ENCODE measurements around the gene LMAN1.

LMAN1 gene

GRCh38 chr18:59318460-59319050, 40.5 kb downstream of the LMAN1 start, which contains the start of gene CPLX4:
Gene CPLX4, minus strand, starts transcription at chr18:59318649. Its CDS starts 187 bp downstream, at chr18:59318462.
- no peak within 1 kb of the TSS for H3K14ac ChIP-seq (ENCODE audit: low read length)
- no peak within 1 kb of the TSS for H2BK12ac ChIP-seq (ENCODE audit: low read length)
- no peak within 1 kb of the TSS for H3K4me3 ChIP-seq (ENCODE audit: low read depth, low read length)
- no CpG with 5 or more reads among the region's 4 CpGs for WGBS (ENCODE audit: extremely low coverage, insufficient coverage, insufficient read length)
- H3K9me3 ChIP-seq (ENCODE audit: insufficient read depth, low read depth, low read length): no peaks in the 10 kb centered on the region
- H3K79me1 ChIP-seq (ENCODE audit: low read length): no peaks in the 10 kb centered on the region
- DNase-seq: no peak
- no peaks in the 10 kb centered on the region for H3K27me3 ChIP-seq (ENCODE audit: insufficient read depth, low read length)
- no peak within 1 kb of the TSS for H4K12ac ChIP-seq (ENCODE audit: low read depth, low read length)
- no peak within 1 kb of the TSS for H2BK5ac ChIP-seq (ENCODE audit: low read depth, low read length, poor library complexity)
- H3K4ac ChIP-seq (ENCODE audit: low read depth, low read length): no peak within 1 kb of the TSS
- H3K27ac ChIP-seq (ENCODE audit: low read depth, low read length): no peak within 1 kb of the TSS
- H3K4me1 ChIP-seq (ENCODE audit: control insufficient read depth in 1 of 2, insufficient read depth in 2 of 2, low read length in 2 of 2): no peaks in the 10 kb centered on the region
- H3K79me2 ChIP-seq (ENCODE audit: control insufficient read depth, insufficient read depth, low read length, poor library complexity): no peaks in the 10 kb centered on the region
- no peaks in the 10 kb centered on the region for H3K36me3 ChIP-seq (ENCODE audit: control insufficient read depth in 1 of 2, insufficient read depth in 2 of 2, low read length in 2 of 2)
- no peak within 1 kb of the TSS for H2BK120ac ChIP-seq (ENCODE audit: insufficient read depth, low read length, poor library complexity)
- H3K9ac ChIP-seq (ENCODE audit: low read length): no peak within 1 kb of the TSS
- H3K18ac ChIP-seq (ENCODE audit: low read length): no peak within 1 kb of the TSS
- no peak within 1 kb of the TSS for H4K91ac ChIP-seq (ENCODE audit: low read depth, low read length)
- no peak within 1 kb of the TSS for H3K23ac ChIP-seq (ENCODE audit: low read length)
- no peak within 1 kb of the TSS for H2AK5ac ChIP-seq (ENCODE audit: low read length)
- H4K8ac ChIP-seq (ENCODE audit: low read depth, low read length): no peak within 1 kb of the TSS
- H2AFZ ChIP-seq (ENCODE audit: insufficient read depth, low read length, poor library complexity): no peak within 1 kb of the TSS
- no peak within 1 kb of the TSS for H3K4me2 ChIP-seq (ENCODE audit: low read length)

- H4K91ac ChIP-seq (ENCODE audit: low read depth, low read length): no peak overlapping the region
- WGBS (ENCODE audit: extremely low coverage, insufficient coverage, insufficient read length): no CpG with 5 or more reads among the region's 7 CpGs
- no peak overlapping the region for H3K4me2 ChIP-seq (ENCODE audit: low read length)
- no peaks in the 10 kb centered on the region for H3K79me2 ChIP-seq (ENCODE audit: control insufficient read depth, insufficient read depth, low read length, poor library complexity)
- H3K9me3 ChIP-seq (ENCODE audit: insufficient read depth, low read depth, low read length): no peaks in the 10 kb centered on the region
- no peak overlapping the region for H3K9ac ChIP-seq (ENCODE audit: low read length)
- H2BK12ac ChIP-seq (ENCODE audit: low read length): no peak overlapping the region
- no peak overlapping the region for H3K23ac ChIP-seq (ENCODE audit: low read length)
- H4K12ac ChIP-seq (ENCODE audit: low read depth, low read length): no peak overlapping the region
- H2BK5ac ChIP-seq (ENCODE audit: low read depth, low read length, poor library complexity): no peak overlapping the region
- H3K18ac ChIP-seq (ENCODE audit: low read length): no peak overlapping the region
- H3K4ac ChIP-seq (ENCODE audit: low read depth, low read length): no peak overlapping the region
- H3K14ac ChIP-seq (ENCODE audit: low read length): no peak overlapping the region
- H2AK5ac ChIP-seq (ENCODE audit: low read length): no peak overlapping the region
- H3K79me1 ChIP-seq (ENCODE audit: low read length): no peaks in the 10 kb centered on the region
- peaks cover 0 to 2% of the 10 kb centered on the region in 2 experiments for H3K4me1 ChIP-seq (ENCODE audit: control insufficient read depth in 1 of 2, insufficient read depth in 2 of 2, low read length in 2 of 2)
- H3K36me3 ChIP-seq (ENCODE audit: control insufficient read depth in 1 of 2, insufficient read depth in 2 of 2, low read length in 2 of 2): no peaks in the 10 kb centered on the region
- H3K4me3 ChIP-seq (ENCODE audit: low read depth, low read length): no peak overlapping the region
- H3K27me3 ChIP-seq (ENCODE audit: insufficient read depth, low read length): no peaks in the 10 kb centered on the region
- no peak overlapping the region for H2BK120ac ChIP-seq (ENCODE audit: insufficient read depth, low read length, poor library complexity)
- no peak overlapping the region for H4K8ac ChIP-seq (ENCODE audit: low read depth, low read length)
- H3K27ac ChIP-seq (ENCODE audit: low read depth, low read length): no peak overlapping the region
- H2AFZ ChIP-seq (ENCODE audit: insufficient read depth, low read length, poor library complexity): no peak overlapping the region
- DNase-seq: no peak
These were observed 47.4 kb downstream of the LMAN1 start for GRCh38 chr18:59311631-59312030.

GRCh38 chr18:59308938-59309260, 50.2 kb downstream of the LMAN1 start:
- Histone ChIP-seq H3K4ac (ENCODE audit: low read depth, low read length) (no peak overlapping the region), H3K4me3 (ENCODE audit: low read depth, low read length) (no peak overlapping the region), H4K8ac (ENCODE audit: low read depth, low read length) (no peak overlapping the region), H3K27me3 (ENCODE audit: insufficient read depth, low read length) (no peaks in the 10 kb centered on the region), H3K23ac (ENCODE audit: low read length) (no peak overlapping the region), H4K12ac (ENCODE audit: low read depth, low read length) (no peak overlapping the region), H2BK12ac (ENCODE audit: low read length) (no peak overlapping the region), H3K14ac (ENCODE audit: low read length) (no peak overlapping the region), H3K9me3 (ENCODE audit: insufficient read depth, low read depth, low read length) (no peaks in the 10 kb centered on the region), H3K9ac (ENCODE audit: low read length) (no peak overlapping the region), H3K27ac (ENCODE audit: low read depth, low read length) (no peak overlapping the region), H3K4me1 (ENCODE audit: control insufficient read depth in 1 of 2, insufficient read depth in 2 of 2, low read length in 2 of 2) (peaks cover 0 to 2% of the 10 kb centered on the region in 2 experiments), H3K79me2 (ENCODE audit: control insufficient read depth, insufficient read depth, low read length, poor library complexity) (no peaks in the 10 kb centered on the region), H4K91ac (ENCODE audit: low read depth, low read length) (no peak overlapping the region), H3K4me2 (ENCODE audit: low read length) (peak overlapping the region; percentile 58), H3K36me3 (ENCODE audit: control insufficient read depth in 1 of 2, insufficient read depth in 2 of 2, low read length in 2 of 2) (no peaks in the 10 kb centered on the region), H3K79me1 (ENCODE audit: low read length) (no peaks in the 10 kb centered on the region), H2AFZ (ENCODE audit: insufficient read depth, low read length, poor library complexity) (no peak overlapping the region), H3K18ac (ENCODE audit: low read length) (no peak overlapping the region), H2BK5ac (ENCODE audit: low read depth, low read length, poor library complexity) (no peak overlapping the region), H2AK5ac (ENCODE audit: low read length) (no peak overlapping the region), H2BK120ac (ENCODE audit: insufficient read depth, low read length, poor library complexity) (no peak overlapping the region)
- WGBS (ENCODE audit: extremely low coverage, insufficient coverage, insufficient read length): no CpG with 5 or more reads among the region's 5 CpGs
- no peak for DNase-seq

GRCh38 chr18:59308248-59308937, 50.7 kb downstream of the LMAN1 start:
- no CpG with 5 or more reads among the region's 46 CpGs for WGBS (ENCODE audit: extremely low coverage, insufficient coverage, insufficient read length)
- no peaks in the 10 kb centered on the region for H3K9me3 ChIP-seq (ENCODE audit: insufficient read depth, low read depth, low read length)
- H4K91ac ChIP-seq (ENCODE audit: low read depth, low read length): no peak overlapping the region
- H3K4me2 ChIP-seq (ENCODE audit: low read length): peak overlapping the region; percentile 58
- H3K23ac ChIP-seq (ENCODE audit: low read length): no peak overlapping the region
- no peaks in the 10 kb centered on the region for H3K36me3 ChIP-seq (ENCODE audit: control insufficient read depth in 1 of 2, insufficient read depth in 2 of 2, low read length in 2 of 2)
- H3K27ac ChIP-seq (ENCODE audit: low read depth, low read length): no peak overlapping the region
- H3K9ac ChIP-seq (ENCODE audit: low read length): no peak overlapping the region
- H3K4me1 ChIP-seq (ENCODE audit: control insufficient read depth in 1 of 2, insufficient read depth in 2 of 2, low read length in 2 of 2): peaks cover 0 to 2% of the 10 kb centered on the region in 2 experiments
- H3K4ac ChIP-seq (ENCODE audit: low read depth, low read length): no peak overlapping the region
- no peak overlapping the region for H2AFZ ChIP-seq (ENCODE audit: insufficient read depth, low read length, poor library complexity)
- H3K79me2 ChIP-seq (ENCODE audit: control insufficient read depth, insufficient read depth, low read length, poor library complexity): no peaks in the 10 kb centered on the region
- H3K14ac ChIP-seq (ENCODE audit: low read length): no peak overlapping the region
- H2BK120ac ChIP-seq (ENCODE audit: insufficient read depth, low read length, poor library complexity): no peak overlapping the region
- no peak overlapping the region for H3K18ac ChIP-seq (ENCODE audit: low read length)
- H4K8ac ChIP-seq (ENCODE audit: low read depth, low read length): no peak overlapping the region
- H3K79me1 ChIP-seq (ENCODE audit: low read length): no peaks in the 10 kb centered on the region
- H2BK12ac ChIP-seq (ENCODE audit: low read length): no peak overlapping the region
- no peak overlapping the region for H4K12ac ChIP-seq (ENCODE audit: low read depth, low read length)
- no peak overlapping the region for H2AK5ac ChIP-seq (ENCODE audit: low read length)
- peak; percentile 50 to 78 for DNase-seq
- no peaks in the 10 kb centered on the region for H3K27me3 ChIP-seq (ENCODE audit: insufficient read depth, low read length)
- H2BK5ac ChIP-seq (ENCODE audit: low read depth, low read length, poor library complexity): no peak overlapping the region
- H3K4me3 ChIP-seq (ENCODE audit: low read depth, low read length): no peak overlapping the region
